Measurements from ENCODE around the gene CLDN5. TPM values are rescaled to one million over a fixed set of nuclear protein-coding genes. Genes with fewer than 3 reads are reported as not detected.

CLDN5 gene
- total RNA-seq, 1 donor from 2014 or later: 2.2 TPM

- no peak for DNase-seq (ENCODE audit: extremely low spot score, unreplicated experiment)
- TF ChIP-seq CTCF (conservative IDR thresholded peaks at IDR 0.05): no peak
- no peaks in the 10 kb centered on the region for H3K27me3 Mint-ChIP-seq
- H3K4me3 Mint-ChIP-seq: no peak overlapping the region
- H3K27ac Mint-ChIP-seq: no peak overlapping the region
- no peaks in the 10 kb centered on the region for H3K4me1 Mint-ChIP-seq (ENCODE audit: unreplicated experiment)
- no peaks in the 10 kb centered on the region for H3K36me3 Mint-ChIP-seq
- H3K9me3 Mint-ChIP-seq: no peaks in the 10 kb centered on the region
Observed at GRCh38 chr22:19501897-19502447, 22.2 kb downstream of the CLDN5 start.

GRCh38 chr22:19499880-19500242 lies 24.3 kb downstream of the CLDN5 start:
- Mint-ChIP-seq H3K27me3 (no peaks in the 10 kb centered on the region), H3K4me3 (no peak overlapping the region), H3K27ac (no peak overlapping the region), H3K9me3 (no peaks in the 10 kb centered on the region), H3K4me1 (ENCODE audit: unreplicated experiment) (no peaks in the 10 kb centered on the region), H3K36me3 (no peaks in the 10 kb centered on the region)
- no peak for TF ChIP-seq CTCF (conservative IDR thresholded peaks at IDR 0.05)
- DNase-seq (ENCODE audit: extremely low spot score, unreplicated experiment): no peak

- H3K4me3 Mint-ChIP-seq: no peak overlapping the region
- no peaks in the 10 kb centered on the region for H3K27me3 Mint-ChIP-seq
- no peaks in the 10 kb centered on the region for H3K4me1 Mint-ChIP-seq (ENCODE audit: unreplicated experiment)
- TF ChIP-seq CTCF (conservative IDR thresholded peaks at IDR 0.05): no peak
- DNase-seq (ENCODE audit: extremely low spot score, unreplicated experiment): no peak
- H3K36me3 Mint-ChIP-seq: no peaks in the 10 kb centered on the region
- H3K27ac Mint-ChIP-seq: no peak overlapping the region
- H3K9me3 Mint-ChIP-seq: no peaks in the 10 kb centered on the region
Observed at GRCh38 chr22:19499236-19499879, 24.9 kb downstream of the CLDN5 start.

GRCh38 chr22:19498866-19499190 lies 25.4 kb downstream of the CLDN5 start:
- no peak overlapping the region for H3K27ac Mint-ChIP-seq
- TF ChIP-seq CTCF (conservative IDR thresholded peaks at IDR 0.05): no peak
- no peaks in the 10 kb centered on the region for H3K27me3 Mint-ChIP-seq
- no peaks in the 10 kb centered on the region for H3K9me3 Mint-ChIP-seq
- H3K36me3 Mint-ChIP-seq: no peaks in the 10 kb centered on the region
- no peak for DNase-seq (ENCODE audit: extremely low spot score, unreplicated experiment)
- H3K4me3 Mint-ChIP-seq: no peak overlapping the region
- H3K4me1 Mint-ChIP-seq (ENCODE audit: unreplicated experiment): no peaks in the 10 kb centered on the region

GRCh38 chr22:19498154-19498865 lies 25.9 kb downstream of the CLDN5 start:
- H3K4me1 Mint-ChIP-seq (ENCODE audit: unreplicated experiment): no peaks in the 10 kb centered on the region
- no peaks in the 10 kb centered on the region for H3K9me3 Mint-ChIP-seq
- H3K27me3 Mint-ChIP-seq: no peaks in the 10 kb centered on the region
- TF ChIP-seq CTCF (conservative IDR thresholded peaks at IDR 0.05): no peak
- DNase-seq (ENCODE audit: extremely low spot score, unreplicated experiment): no peak
- H3K27ac Mint-ChIP-seq: no peak overlapping the region
- H3K36me3 Mint-ChIP-seq: no peaks in the 10 kb centered on the region
- no peak overlapping the region for H3K4me3 Mint-ChIP-seq
